HEK293 (cell line): ENCODE data around the gene TMEM203.
A peak's percentile ranks its signal among the peaks of the same experiment; 100 is the strongest.

Experiments used
- CTCF ChIA-PET: fragments of 350-600 bp; formaldehyde crosslinking; extraction: SDS; loops from one replicate; lab custom pipeline; 2021; ENCODE audit warnings: antibody characterized with exemption; lab: Yijun Ruan, JAX
- POLR2A ChIA-PET: fragments of 300-600 bp; formaldehyde crosslinking; extraction: SDS; loops from one replicate; lab custom pipeline; 2020; ENCODE audit warnings: antibody characterized with exemption, inconsistent platforms; lab: Yijun Ruan, JAX
- H3K27ac ChIP-seq: fragments of 200-500 bp; sonication (Bioruptor generic); 2 replicates; pipeline ENCODE4 v1.5.1; 2014; ENCODE audit warnings: low read depth, low read length, control low read depth, inconsistent platforms; ENCODE audit errors: extremely low read depth
- H3K36me3 ChIP-seq, 2 experiments: fragments of 200-500 bp in 1 of 2; sonication (Bioruptor generic) in 1 of 2; 1 replicate in 1 of 2; 2 replicates in 1 of 2; pipeline ENCODE4 v1.5.1; 2014 to 2017; ENCODE audit warnings: inconsistent platforms in 2 of 2, low read length in 2 of 2; ENCODE audit not compliant: control insufficient read depth in 2 of 2, insufficient read depth in 1 of 2
- H3K4me1 ChIP-seq: fragments of 200-500 bp; sonication (Bioruptor generic); 2 replicates; pipeline ENCODE4 v1.5.1; 2014; ENCODE audit warnings: mild to moderate bottlenecking, low read length, inconsistent platforms; ENCODE audit not compliant: control insufficient read depth, insufficient read depth
- H3K4me3 ChIP-seq: 2 replicates; pipeline ENCODE4 v1.5.1; 2011; ENCODE audit warnings: low read depth, mild to moderate bottlenecking, control low read depth, low read length, moderate library complexity
- H3K9me3 ChIP-seq: fragments of 200-500 bp; sonication (Bioruptor generic); 2 replicates; pipeline ENCODE4 v1.5.1; 2014; ENCODE audit warnings: low read depth, low read length, inconsistent platforms; ENCODE audit not compliant: control insufficient read depth, insufficient read depth
- EGR2 ChIP-seq: fragments of 450-650 bp; formaldehyde crosslinking; IDR thresholded peaks from 2 replicates; pipeline ENCODE4 v1.5.1; 2016; ENCODE audit warnings: low read depth, missing biosample characterization, missing genetic modification characterization
- ZFP37 ChIP-seq: fragments of 450-650 bp; formaldehyde crosslinking; IDR thresholded peaks from 2 replicates; pipeline ENCODE4 v1.5.1; 2016; ENCODE audit warnings: missing biosample characterization, missing genetic modification characterization
- ZNF202 ChIP-seq: fragments of 450-650 bp; formaldehyde crosslinking; IDR thresholded peaks from 2 replicates; pipeline ENCODE4 v1.5.1; 2016; ENCODE audit warnings: missing biosample characterization, missing genetic modification characterization, borderline replicate concordance
- ZNF311 ChIP-seq: fragments of 450-650 bp; formaldehyde crosslinking; IDR thresholded peaks from 2 replicates; pipeline ENCODE4 v1.5.1; 2017; ENCODE audit warnings: missing biosample characterization, missing genetic modification characterization, borderline replicate concordance
- ZNF837 ChIP-seq: fragments of 450-650 bp; formaldehyde crosslinking; IDR thresholded peaks from 2 replicates; pipeline ENCODE4 v1.5.1; 2016; ENCODE audit warnings: missing biosample characterization, missing genetic modification characterization
- TF ChIP-seq, protein P1 (sequence below): fragments of 450-650 bp; formaldehyde crosslinking; IDR thresholded peaks from 2 replicates; pipeline ENCODE4 v1.5.1; 2016; ENCODE audit warnings: missing biosample characterization, missing genetic modification characterization
- TF ChIP-seq, protein P2 (sequence below): fragments of 450-650 bp; formaldehyde crosslinking; IDR thresholded peaks from 2 replicates; pipeline ENCODE4 v1.5.1; 2016; ENCODE audit warnings: missing biosample characterization, missing genetic modification characterization
- TF ChIP-seq, protein P3 (sequence below): fragments of 450-650 bp; IDR thresholded peaks from 2 replicates; pipeline ENCODE4 v1.5.1; 2018; ENCODE audit warnings: missing biosample characterization, missing genetic modification characterization
- TF ChIP-seq, protein P4 (sequence below): fragments of 450-650 bp; formaldehyde crosslinking; IDR thresholded peaks from 2 replicates; pipeline ENCODE4 v1.5.1; 2016; ENCODE audit warnings: missing biosample characterization, missing genetic modification characterization

TMEM203 gene

DNA sequence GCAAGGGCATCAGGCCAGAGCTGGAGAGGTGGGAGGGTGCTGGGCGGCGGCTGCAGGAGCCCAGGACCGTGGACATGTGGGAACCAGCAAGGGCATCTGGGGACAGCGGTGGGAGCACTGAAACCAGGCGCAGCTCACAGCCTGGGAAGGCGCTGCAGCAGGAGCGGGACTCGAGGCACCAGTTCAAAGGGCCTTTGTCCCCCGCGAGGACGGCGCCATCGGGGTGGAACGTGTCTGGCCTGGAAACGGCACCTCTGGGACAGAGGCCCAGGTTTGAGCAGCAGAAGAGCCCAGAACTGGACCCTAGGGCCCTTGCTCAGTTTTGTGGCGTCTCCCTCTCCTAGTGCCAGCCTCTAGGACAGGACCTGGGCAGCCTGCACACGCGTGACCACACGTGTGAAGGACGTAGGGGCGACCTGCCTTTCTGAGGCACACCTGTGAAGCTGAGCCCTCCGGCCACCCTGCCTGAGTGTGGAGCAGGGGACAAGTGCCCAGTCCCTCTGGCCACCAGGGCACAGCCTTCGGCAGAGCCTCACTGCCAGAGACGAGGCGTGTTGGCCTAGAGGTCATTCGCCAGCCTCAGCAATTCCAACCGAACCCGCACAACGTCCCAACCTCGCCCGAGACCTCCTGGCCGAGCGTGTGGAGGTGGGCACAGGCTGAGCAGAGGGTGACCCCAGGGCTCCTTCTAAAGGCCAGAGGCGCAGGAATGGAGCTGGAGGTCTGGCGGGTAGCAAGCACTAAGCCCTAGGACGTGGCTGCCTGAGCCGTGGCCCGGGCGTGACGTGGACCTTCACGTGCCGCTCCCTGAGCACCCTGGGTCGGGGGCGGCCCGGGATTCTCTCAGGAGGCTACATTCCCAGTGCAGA is 31.4 kb downstream of the TMEM203 start:
- no peak overlapping the region for H3K27ac ChIP-seq

DNA sequence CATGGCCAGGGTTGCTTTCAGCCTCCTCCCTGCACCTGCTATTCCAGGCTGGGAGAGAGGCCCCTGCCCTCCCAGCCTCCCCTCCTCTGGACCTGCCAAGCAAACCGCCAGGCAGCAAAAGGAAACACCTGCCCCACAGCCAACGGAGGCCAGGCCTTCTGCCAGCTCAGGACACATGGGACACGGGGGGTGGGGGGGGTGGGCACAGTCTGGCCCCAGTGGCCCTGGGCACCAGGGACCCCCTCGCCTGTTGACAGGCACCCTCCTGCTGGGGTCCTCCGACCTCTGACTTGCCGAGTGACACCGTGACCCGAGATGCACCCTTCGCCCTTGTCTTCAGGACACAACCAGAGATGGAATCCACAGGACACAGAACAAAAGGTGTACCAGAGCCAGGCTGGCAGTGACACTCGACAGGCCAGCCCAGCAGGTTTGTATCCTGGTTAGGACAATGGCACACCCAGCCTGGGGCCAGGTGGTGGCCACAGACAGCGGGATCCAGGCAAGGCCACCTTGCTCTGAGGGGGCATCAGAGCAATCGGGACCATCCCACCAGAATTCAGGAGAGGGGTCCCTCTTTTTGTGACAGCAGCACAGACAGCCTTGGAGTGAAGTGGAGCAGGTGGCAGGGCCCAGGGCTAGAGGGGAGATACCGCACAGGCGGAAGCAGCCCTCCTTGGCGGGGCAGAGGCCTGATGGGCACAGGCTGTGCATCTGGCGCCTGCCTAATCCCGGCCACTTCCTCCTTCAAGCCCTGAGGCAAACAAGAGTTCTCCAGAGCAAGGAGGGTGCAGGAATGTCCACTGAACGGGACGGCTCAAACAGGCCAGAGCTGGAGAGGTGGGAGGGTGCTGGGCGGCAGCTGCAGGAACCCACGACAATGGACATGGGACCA is 32.3 kb downstream of the TMEM203 start:
- ChIA-PET POLR2A (interaction anchor here (0.6 to 7.4 kb wide), 5 partner anchors 11 to 88 kb away, joined by 3 to 53 read pairs (median 3); partner anchors contain the start of gene TUBB4B), CTCF (interaction anchor here (0.8 to 1.1 kb wide), 2 partner anchors 63 to 64 kb away, joined by 3 read pairs; no protein-coding TSS in a partner anchor)
- no peaks in the 10 kb centered on the region; the same call in 1 of the 2 replicates for H3K4me1 ChIP-seq
- peaks cover 0 to 13% of the 10 kb centered on the region in 2 experiments; a peak in 1 of 3 replicates for H3K36me3 ChIP-seq
- no peak overlapping the region for H3K27ac ChIP-seq
- no peaks in the 10 kb centered on the region for H3K9me3 ChIP-seq
- no peak overlapping the region for H3K4me3 ChIP-seq
- TF ChIP-seq ZFP37 (tag by site-specific recombination) (no peak), ZNF202 (tag by site-specific recombination) (no peak), ZNF311 (tag by site-specific recombination) (no peak), EGR2 (tag by site-specific recombination) (peak; percentile 57; the same call in 1 of the 2 replicates)
- TF ChIP-seq, protein P1, sequence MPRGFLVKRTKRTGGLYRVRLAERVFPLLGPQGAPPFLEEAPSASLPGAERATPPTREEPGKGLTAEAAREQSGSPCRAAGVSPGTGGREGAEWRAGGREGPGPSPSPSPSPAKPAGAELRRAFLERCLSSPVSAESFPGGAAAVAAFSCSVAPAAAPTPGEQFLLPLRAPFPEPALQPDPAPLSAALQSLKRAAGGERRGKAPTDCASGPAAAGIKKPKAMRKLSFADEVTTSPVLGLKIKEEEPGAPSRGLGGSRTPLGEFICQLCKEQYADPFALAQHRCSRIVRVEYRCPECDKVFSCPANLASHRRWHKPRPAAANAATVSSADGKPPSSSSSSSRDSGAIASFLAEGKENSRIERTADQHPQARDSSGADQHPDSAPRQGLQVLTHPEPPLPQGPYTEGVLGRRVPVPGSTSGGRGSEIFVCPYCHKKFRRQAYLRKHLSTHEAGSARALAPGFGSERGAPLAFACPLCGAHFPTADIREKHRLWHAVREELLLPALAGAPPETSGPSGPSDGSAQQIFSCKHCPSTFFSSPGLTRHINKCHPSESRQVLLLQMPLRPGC (tag by site-specific recombination), result no peak
- TF ChIP-seq, protein P2, sequence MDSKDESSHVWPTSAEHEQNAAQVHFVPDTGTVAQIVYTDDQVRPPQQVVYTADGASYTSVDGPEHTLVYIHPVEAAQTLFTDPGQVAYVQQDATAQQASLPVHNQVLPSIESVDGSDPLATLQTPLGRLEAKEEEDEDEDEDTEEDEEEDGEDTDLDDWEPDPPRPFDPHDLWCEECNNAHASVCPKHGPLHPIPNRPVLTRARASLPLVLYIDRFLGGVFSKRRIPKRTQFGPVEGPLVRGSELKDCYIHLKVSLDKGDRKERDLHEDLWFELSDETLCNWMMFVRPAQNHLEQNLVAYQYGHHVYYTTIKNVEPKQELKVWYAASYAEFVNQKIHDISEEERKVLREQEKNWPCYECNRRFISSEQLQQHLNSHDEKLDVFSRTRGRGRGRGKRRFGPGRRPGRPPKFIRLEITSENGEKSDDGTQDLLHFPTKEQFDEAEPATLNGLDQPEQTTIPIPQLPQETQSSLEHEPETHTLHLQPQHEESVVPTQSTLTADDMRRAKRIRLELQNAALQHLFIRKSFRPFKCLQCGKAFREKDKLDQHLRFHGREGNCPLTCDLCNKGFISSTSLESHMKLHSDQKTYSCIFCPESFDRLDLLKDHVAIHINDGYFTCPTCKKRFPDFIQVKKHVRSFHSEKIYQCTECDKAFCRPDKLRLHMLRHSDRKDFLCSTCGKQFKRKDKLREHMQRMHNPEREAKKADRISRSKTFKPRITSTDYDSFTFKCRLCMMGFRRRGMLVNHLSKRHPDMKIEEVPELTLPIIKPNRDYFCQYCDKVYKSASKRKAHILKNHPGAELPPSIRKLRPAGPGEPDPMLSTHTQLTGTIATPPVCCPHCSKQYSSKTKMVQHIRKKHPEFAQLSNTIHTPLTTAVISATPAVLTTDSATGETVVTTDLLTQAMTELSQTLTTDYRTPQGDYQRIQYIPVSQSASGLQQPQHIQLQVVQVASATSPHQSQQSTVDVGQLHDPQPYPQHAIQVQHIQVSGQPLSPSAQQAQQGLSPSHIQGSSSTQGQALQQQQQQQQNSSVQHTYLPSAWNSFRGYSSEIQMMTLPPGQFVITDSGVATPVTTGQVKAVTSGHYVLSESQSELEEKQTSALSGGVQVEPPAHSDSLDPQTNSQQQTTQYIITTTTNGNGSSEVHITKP (tag by site-specific recombination), result peak; percentile 28; the same call in 1 of the 2 replicates
- TF ChIP-seq, protein P3, sequence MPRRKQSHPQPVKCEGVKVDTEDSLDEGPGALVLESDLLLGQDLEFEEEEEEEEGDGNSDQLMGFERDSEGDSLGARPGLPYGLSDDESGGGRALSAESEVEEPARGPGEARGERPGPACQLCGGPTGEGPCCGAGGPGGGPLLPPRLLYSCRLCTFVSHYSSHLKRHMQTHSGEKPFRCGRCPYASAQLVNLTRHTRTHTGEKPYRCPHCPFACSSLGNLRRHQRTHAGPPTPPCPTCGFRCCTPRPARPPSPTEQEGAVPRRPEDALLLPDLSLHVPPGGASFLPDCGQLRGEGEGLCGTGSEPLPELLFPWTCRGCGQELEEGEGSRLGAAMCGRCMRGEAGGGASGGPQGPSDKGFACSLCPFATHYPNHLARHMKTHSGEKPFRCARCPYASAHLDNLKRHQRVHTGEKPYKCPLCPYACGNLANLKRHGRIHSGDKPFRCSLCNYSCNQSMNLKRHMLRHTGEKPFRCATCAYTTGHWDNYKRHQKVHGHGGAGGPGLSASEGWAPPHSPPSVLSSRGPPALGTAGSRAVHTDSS (tag by site-specific recombination), result no peak
- TF ChIP-seq, protein P4, sequence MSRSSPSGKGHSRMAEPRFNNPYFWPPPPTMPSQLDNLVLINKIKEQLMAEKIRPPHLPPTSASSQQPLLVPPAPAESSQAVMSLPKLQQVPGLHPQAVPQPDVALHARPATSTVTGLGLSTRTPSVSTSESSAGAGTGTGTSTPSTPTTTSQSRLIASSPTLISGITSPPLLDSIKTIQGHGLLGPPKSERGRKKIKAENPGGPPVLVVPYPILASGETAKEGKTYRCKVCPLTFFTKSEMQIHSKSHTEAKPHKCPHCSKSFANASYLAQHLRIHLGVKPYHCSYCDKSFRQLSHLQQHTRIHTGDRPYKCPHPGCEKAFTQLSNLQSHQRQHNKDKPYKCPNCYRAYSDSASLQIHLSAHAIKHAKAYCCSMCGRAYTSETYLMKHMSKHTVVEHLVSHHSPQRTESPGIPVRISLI (tag by site-specific recombination), result no peak

More for the DNA sequence above, 31.4 kb downstream of the TMEM203 start:
- TF ChIP-seq ZNF837, result no peak
- Histone ChIP-seq H3K36me3 (peaks cover 0 to 21% of the 10 kb centered on the region in 2 experiments; a peak in 1 of 3 replicates), H3K4me1 (no peaks in the 10 kb centered on the region; the same call in 1 of the 2 replicates), H3K4me3 (no peak overlapping the region), H3K9me3 (no peaks in the 10 kb centered on the region)
- CTCF ChIA-PET, result interaction anchor here (0.8 to 1.1 kb wide), 2 partner anchors 55 to 63 kb away, joined by 3 to 8 read pairs; no protein-coding TSS in a partner anchor
- POLR2A ChIA-PET, result interaction anchor here (0.6 to 7.4 kb wide), 6 partner anchors 12 to 128 kb away, joined by 3 to 53 read pairs (median 6); partner anchors contain the start of genes ANAPC2, NRARP and SSNA1
